ENCODE results near the gene CFAP73.

DNA sequence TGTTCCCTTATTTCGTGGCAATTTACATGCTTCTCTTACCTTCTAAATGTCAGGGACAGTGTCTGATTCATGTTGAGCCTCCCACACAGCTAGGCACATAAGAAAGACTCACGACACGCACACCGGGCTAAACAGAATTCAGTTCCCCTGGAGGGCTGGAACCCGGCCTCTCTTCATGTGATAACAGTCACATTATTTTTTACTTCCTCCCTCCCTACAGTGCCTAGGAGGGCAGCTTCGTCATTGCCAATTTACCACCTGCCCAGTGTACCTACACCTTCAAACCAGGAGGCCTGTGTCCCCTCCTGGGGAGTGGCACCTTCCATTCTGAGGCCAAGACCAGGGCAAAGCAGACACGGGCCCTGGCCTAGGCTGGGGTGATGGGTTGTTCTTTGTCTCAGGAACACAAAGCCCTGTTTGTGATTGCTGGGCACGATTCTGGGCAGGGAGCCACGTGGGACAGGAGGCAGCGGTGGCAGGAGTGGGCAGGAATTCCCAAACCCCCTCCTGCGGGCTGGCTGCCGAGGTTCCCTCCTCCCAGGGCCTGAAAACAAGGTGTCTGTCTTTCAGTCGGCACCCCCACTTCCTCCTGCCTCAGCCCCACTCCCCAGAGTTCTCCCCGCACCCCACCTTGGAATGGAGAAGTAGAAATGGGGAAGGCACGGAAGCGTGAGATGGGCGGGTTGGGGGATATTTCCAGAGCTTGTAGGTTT is 7.2 kb upstream of the CFAP73 start:
- TF ChIP-seq, protein P1, sequence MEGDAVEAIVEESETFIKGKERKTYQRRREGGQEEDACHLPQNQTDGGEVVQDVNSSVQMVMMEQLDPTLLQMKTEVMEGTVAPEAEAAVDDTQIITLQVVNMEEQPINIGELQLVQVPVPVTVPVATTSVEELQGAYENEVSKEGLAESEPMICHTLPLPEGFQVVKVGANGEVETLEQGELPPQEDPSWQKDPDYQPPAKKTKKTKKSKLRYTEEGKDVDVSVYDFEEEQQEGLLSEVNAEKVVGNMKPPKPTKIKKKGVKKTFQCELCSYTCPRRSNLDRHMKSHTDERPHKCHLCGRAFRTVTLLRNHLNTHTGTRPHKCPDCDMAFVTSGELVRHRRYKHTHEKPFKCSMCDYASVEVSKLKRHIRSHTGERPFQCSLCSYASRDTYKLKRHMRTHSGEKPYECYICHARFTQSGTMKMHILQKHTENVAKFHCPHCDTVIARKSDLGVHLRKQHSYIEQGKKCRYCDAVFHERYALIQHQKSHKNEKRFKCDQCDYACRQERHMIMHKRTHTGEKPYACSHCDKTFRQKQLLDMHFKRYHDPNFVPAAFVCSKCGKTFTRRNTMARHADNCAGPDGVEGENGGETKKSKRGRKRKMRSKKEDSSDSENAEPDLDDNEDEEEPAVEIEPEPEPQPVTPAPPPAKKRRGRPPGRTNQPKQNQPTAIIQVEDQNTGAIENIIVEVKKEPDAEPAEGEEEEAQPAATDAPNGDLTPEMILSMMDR (IDR thresholded peaks at IDR 0.05; ENCODE audit: insufficient read depth, low read length, poor library complexity, severe bottlenecking): no peak
- TF ChIP-seq EZH2phosphoT487 (conservative IDR thresholded peaks at IDR 0.05; ENCODE audit: low read length): no peak

All from SU-DHL-6 (cell line).